Activated CD4-positive, alpha-beta T cell treated with anti-CD3 and anti-CD28 coated beads, Interleukin-10, Interleukin-2, amounts not matched to agents 100 ng/mL and 50 ng/mL, durations not matched to agents 16 hours and 8 hours (primary cell): Measurements from ENCODE around the gene TBC1D2.
A peak's percentile ranks its signal among the peaks of the same experiment; 100 is the strongest.
"Not testable (repeated sequence)": the region's sequence is repeated elsewhere in the genome, so short reads cannot be mapped to it uniquely, and the experiment has no call there.

Experiments used
- DNase-seq: peaks from one replicate; pipeline ENCODE4 v3.0.0-alpha.2; 2020

TBC1D2 gene

DNA sequence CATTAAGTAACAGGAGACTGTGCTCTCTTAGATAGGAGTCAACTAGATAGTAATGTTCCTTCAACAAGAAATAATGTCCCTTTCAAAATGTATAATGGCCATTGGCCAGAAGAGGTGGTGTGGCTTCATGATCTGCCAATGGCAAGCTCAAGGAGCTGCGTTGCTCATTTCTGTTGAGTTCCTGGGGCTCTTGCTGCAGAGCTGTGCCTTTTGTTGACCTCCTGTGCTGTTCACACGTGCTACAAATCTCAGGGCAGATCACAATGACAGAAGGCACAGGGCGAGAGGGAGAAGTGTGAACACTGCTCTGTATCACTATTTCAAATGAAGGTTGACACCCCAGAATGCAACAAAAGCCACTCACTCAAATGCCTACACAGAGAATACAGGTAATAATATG, 16.0 kb upstream of the TBC1D2 start:
- DNase-seq: no peak

DNA sequence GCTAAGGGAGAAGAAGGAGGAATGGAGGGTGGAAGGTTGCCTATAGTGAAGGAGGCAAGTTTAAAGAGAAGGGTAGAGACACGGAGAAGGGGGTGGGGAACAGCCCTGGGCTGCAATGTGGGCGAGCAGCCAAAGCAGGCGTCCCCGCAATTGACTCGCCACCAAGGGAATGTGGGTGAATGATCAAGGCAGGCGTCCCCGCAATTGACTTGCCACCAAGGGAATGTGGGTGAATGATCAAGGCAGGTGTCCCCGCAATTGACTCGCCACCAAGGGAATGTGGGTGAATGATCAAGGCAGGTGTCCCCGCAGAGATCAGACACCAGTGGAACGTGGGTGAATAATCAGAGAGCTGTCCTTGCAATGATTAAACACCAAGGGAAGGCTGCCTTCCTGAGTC, 14.8 kb upstream of the TBC1D2 start:
- DNase-seq: not testable (repeated sequence)

DNA sequence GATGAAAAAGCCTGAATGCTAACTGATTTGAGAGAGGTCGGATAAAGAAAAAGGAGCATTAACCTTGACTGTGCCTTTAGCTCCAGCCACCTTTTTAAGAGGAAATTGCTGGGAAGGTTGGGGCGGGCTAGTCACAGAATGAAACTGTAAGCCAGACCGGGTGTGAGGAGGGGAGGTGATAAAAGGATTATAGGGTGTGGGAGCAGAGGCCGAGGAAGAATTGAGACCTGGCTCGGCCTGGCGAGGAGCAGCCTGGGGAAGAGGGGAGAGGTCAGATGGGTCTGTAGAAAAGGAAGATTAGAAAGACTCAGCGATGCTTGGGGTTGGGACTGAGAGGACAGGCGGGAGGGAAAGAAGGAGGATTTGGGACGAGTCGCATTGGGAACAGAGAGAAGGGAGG, 14.2 kb upstream of the TBC1D2 start:
- DNase-seq: not testable (repeated sequence)

DNA sequence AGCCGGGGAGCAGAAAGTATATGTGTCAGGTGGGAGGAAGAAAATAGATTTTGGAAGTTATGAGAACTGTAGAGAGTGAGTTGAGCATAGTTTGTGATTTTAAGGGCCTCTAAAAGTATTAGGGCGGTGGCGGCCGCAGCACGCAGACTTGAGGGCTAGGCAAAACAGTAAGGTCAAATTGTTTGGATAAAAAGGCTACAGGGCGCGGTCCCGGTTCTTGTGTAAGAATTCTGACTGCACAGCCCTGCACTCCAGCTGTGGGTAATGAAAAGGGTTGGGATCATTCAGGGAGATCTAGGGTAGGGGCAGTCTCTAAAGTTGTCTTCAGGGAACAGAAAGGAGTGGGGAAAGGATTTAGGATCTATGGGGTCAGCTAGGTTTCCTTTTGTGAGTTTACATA, 12.1 kb upstream of the TBC1D2 start:
- not testable (repeated sequence) for DNase-seq

DNA sequence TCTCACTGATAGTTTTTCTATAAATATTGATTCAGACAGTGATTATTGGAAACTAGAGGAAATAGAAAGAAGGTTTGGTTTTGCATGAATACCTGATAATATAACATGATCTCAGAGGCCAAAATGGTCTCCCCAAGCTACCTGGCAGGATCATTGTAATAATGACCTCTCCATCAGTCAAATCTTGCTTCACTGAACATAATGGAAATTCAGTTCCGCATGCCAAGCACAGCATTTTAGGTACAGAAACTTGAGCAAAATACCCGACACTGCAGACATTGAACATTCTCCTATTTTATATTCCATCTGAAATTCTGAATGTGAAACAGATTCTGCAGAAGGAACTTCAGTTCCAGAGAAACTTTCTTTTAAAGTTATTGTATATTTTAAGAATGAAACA, 9.1 kb upstream of the TBC1D2 start:
- no peak for DNase-seq

DNA sequence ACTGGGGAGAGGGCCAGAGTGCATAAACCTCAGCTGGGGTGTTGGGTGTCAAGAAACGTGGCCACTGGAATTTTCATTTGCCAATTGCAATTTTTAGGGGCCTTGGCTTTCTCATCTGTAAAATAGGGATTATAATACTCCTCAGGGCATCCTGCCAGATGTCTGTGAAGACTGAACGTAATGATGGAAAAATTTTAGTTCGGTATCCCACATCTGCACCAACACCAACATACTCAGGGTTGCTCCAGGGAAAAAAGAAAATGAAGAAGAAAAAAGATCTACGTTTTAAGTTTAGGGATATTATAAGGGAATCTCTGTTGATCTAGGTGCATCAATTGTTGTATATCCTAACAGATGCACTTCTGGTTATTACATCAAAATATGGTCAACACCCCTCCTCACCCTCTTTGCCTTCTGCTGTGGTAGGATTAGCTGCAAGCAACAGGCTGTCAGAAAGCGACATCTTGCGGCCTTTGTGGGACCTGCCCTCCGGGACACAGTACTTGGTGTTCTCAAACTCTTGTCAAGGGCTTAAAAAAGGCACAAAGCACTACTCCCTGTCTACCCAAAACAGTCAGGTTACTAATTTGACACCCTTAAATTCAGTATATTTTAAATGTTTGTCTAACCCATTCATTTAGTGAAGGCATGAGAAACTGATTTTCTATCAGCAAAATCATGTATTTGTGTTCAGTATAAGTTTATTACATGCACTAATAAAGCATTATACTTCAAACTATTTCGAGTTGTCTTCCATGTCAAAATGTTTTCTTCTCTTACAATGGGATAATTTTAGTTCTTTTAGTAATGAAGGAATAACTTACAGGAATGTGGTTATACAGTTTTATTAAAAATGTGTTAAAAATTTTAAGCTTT, 8.3 kb upstream of the TBC1D2 start:
- DNase-seq: peak; percentile 85

DNA sequence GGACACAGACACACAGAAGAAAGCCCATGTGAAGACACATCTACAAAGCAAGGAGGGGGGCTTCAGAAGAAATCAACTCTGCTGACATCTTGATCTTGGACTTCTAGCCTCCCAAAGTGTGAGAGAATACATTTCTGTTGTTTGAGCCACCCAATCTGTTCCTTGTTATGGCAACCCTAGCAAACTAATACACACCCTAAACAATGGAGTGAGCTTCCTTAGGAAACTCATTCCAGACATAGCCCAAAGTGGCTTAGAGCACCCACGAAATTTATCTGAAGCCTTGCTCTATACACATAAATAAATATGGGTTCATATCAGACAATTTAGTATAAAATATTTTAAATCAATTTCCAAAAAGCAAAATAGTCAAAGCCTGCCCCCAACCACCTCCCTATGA, 7.6 kb upstream of the TBC1D2 start:
- no peak for DNase-seq

DNA sequence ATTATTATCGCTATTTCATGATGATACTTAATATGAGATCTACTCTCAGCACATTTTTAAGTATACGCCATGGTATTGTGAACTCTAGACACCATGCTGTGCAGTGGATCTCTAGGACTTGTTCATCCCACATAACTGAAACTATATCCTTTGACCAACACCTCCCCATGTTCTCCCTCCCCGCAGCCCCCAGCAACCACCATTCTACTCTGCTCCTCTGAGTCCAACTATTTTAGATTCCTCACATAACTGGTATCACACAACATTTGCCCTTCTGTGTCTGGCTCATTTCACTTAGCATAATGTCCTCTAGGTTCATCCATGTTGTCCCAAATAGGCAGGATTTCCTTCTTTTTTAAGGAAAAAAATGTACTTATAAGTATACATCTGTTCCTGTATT, 6.6 kb upstream of the TBC1D2 start:
- DNase-seq: no peak

DNA sequence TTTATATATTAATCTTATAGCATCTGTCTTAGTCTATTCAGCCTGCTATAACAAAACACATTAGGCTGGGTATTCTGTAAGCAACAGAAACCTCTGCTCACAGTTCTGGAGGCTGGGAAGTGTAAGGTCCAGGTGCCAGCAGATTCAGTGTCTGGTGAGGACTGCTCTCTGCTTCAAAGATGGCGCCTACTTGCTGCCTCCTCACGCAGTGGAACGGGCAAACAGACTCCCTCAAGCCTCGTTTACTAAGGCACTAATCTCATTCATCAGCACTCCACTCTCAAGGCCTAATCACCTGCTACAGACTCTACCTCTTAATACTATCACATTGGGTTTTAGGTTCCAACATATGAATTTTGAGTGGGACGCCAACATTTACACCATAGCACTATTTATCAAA, 5.2 kb upstream of the TBC1D2 start:
- no peak for DNase-seq

DNA sequence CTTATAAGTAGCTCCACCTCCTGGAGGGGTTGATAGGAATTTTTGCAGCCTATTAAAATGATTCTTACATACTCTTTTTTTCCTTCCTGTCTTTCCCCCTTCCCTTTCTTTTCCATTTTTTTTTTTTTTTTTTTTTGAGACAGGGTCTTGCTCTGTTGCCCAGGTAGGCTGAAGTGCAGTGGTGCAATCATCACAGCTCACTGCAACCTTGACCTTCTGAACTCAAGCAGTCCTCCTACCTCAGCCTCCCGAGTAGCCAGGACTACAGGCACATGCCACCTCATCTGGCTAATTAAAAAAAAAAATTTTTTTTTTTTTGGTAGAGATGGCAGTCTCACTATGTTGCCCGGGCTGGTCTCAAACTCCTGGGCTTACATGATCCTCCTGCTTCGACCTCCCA, 4.3 kb upstream of the TBC1D2 start:
- DNase-seq: no peak

DNA sequence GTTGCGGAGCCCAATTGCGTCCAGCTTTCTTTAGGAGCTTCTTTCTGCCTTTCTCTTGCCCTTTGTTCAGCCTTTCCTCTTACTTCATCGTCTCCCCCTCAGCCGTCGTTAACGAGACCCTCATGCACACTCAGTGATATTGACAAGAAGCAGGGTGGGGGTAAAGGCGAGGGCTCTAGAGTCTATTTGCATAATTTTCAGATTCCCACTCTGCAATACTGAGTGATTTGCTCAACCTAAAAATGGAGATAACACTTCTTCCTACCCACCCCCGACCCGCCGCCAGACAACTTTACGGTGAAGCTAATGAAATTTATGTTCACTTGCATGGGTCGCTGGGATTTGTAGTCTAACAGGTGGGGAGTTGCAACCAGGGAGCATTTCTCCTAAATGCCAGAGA, 1.3 kb upstream of the TBC1D2 start:
- peak; percentile 40 for DNase-seq

DNA sequence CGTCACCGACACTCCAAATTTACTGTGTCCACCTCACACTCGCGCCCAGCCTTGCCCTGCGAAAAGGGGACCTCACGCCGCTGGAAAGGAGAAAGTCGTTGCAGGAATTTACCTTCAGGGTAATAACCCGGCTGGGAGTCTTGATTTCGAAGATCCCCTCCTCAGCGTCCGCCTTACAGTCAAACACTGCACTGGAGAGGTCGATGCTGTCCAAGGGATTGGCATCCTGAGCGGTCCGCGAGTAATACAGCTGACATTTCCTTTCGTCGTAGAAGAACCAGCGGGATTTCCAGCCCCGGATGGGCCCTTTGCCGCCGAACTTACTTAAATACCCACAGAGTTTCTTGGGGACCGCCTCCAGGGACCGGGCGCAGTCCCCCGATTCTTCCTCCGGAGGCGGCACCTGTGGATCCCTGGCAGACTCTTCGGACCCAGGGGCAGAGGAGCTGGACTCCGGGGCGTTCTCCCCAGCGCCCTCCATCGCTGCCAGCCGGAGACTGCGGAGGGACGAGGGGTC, 330 bp downstream of the TBC1D2 start:
- DNase-seq: peak; percentile 15

DNA sequence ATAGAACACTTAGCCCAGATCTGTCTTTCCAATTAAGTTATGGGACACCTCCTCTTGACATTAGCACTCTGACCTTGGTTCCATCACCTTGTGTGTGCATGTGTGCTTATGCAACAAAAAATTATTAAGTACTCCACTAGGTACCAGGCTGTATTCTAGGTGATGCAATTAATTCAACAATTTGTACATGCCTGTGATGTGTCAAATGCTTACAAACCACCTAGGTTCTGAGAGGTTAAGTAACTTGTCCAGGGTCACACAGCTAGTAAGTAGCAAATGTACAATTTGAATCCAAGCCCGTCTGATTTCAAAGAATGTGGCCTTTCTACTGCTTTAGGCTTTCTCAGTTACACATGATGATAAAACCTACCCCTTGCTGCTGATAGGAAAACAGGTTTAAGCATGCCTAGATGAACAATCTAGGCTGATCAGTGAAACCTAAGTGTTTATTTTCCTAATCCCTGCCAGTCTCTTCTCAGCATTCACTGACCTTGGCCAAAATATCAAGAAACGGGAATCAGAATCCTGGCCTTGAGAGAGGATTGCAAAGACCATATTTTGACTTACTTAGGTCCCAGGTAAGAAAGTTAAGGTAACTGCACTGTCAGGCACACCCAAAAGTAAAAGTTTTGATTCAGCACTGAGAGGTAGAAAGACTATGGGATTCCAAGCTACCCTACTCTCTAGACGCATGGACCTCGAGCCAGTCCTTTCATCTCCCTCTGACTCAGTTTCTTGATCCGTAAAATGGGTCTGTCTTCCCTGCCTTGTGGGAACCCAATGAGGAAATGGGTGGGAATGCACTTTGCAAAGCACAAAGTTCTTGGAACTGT, 1.0 kb downstream of the TBC1D2 start:
- no peak for DNase-seq

DNA sequence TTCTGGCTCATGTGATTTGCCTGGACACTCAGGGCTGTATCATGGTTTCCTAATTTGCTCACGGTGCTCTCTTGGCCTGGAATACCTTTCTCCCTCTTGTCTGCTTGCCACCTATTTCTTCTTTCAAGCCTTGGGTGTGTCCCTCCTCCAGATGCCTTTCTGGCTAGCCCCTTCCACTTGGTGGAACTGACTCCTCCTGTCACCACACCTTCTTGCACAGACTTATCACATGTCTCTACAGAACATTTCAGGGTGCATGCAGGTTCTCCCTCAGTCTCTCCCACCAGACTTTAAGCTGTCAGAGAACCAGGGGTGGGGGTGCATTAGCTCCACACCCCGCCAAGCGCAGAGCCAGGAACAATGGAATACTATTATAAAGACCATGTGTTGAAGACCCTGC, 1.9 kb downstream of the TBC1D2 start:
- no peak for DNase-seq

DNA sequence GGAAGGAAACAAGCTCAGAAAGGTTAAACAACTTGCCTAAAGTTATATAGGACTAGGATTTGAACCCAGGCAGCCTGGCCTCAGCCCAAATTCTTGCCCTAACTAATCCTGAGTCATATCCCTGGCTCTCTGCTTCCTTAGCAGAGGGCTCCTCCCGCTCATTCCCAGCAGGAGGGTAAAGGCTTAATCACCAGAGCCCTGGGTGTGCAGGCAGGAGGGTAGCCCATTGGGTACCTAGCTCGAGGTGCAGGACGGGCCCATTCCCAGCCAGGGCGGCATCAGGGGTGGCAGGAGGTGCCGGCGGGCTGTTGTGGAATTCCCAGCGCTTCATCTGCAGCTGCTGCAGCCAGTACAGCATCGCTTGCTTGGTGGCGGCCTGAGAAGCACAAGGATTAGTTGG, 3.9 kb downstream of the TBC1D2 start:
- DNase-seq: no peak

DNA sequence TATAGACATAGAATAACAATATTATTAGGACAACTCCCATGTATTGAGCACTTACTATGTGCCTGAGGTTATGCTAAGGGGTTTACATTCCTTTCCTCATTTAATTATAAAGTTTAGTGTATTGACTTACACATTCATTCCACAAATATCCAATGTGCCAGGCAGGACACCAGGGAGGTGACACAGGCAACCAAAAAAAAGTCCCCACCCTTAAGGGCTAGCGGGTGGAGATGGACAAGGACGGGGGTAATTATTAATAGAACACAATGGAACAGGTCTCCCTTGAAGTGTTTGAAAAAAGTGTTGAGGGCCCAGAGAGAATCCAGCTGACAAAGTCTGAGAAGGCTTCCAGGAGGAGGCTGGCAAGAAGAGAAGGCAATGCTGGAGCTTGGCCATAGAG, 5.7 kb downstream of the TBC1D2 start:
- no peak for DNase-seq

DNA sequence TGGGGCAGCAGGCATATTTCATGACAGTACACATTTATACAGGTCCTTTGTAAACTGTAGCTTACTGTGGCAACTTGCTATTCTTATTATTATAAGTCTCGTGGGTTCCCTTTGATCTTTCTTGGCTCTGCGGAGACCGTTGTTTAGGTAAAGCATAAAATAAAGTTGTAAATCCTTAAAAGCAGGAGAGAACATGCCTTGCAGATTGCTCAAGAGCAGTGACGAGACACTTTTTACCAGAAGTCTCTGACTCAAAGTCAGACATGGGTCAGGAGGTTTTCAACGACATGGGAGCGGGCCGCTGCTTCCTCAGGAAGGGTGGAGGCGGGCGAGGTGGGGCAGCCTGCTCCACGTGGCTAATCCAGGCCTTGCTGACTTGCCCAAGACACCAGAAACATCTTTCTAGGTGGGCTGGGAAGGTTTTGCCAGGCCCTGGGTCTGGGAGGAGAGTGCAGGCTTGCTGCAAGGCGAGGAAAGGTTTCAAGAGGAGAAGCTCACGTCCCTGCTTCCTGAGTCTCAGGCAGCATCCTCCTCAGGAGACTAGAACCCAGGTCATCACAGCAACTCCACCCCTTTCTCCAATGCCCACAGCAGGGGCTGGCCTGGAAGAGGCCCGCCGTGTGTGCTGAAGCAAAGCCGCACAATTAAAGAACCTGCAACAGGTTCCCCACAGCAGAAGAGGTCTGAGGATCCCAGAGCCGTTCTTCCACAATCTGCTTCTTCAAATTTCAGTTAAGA, 6.5 kb downstream of the TBC1D2 start:
- peak; percentile 61 for DNase-seq

DNA sequence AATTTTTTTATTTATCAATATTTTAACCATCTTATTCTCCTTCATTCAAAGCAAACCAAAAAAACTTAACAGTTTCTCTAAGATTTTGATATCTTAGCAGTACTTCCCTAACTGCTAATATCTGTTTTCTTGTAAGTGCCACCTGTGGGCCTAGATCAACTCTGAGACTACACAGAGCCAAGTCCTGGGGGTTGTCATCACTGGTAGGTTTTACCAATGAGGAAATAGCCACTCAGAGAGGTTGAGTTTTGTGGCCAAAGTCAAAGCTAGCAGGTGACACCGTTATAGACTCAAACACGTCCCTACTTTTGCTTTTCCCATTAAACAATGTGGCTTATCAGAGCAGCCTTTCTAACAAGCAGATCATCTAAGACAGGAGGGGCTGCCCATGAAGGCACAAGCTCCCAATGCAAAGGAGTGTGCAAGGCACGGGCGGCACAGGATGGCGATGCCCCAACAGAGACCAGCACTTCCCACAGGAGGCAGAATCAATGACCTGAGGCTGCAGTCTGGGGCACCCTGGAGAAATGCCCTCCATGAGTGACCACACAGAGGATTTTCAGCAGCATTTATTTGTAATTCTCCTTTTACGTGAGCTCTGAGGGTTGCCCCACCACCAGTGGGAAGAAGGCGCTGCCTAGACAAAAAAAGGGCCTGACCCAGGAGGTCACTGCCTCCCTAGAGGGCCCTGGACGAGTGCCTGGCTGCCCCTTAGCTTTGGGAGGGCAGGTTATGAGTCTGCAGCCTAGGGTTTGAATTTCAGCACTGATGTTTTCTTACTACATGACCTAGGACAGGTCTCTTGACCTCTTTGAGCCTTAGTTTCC, 7.4 kb downstream of the TBC1D2 start:
- DNase-seq: no peak

DNA sequence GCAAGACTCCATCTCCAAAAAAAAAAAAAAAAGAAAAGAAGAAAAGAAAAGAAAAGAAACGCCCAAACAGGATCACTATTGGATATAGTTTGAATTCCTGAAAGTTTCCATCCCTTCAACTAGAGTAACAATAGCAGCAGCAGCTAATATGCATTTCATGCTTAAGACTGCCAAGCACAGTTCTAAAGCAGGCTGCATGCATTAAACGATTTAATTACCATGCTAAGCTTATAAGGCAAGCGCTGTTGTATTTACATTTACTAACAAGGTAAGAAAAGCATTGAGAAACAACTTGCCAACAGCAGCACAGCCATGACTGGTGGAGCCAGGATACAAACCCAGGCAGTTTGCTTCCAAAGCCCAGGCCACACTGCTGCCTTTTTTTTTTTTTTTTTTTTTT, 13.0 kb downstream of the TBC1D2 start:
- DNase-seq: no peak

DNA sequence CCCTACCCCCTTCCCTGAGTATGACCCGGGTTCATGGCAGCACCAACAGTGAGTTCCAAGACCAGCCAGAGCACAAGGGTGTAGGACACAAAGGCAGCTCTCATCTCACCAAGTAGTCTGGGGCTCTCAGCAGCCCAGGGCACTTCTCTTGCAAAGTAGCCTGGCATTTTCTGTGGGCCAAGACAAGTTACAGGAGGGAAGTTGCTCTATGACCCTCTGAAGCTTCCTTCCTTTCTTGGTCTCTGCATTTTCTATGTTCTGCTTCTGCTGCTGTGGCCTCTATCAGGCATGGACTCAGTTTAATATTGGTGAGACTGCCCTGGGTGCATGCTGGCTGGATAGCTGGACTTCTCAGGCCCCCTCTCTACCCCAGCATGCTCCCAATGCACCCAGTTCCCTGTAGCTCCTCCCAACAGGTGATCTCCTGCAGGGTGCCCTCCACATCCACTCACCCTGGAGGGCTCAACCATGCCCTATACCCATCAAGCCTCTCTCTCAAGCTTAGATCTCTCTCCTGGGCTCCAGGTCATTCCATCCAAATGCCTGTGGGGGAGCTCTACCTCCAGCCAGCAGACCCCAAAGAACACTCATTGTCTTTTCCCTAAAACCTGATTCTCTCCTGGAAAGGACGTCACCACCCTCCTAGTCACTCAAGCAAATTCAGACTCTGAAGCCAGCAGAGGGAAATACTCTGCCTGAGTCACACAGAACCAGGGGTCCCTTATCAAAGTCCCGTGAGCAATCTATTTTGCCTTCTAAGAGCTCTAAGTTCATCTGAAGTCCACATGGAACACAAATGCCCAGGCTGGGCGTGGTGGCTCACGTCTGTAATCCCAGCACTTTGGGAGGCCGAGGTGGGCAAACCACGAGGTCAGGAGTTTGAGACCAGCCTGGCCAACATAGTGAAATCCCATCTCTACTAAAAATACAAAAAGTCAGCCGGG, 13.8 kb downstream of the TBC1D2 start:
- no peak for DNase-seq

DNA sequence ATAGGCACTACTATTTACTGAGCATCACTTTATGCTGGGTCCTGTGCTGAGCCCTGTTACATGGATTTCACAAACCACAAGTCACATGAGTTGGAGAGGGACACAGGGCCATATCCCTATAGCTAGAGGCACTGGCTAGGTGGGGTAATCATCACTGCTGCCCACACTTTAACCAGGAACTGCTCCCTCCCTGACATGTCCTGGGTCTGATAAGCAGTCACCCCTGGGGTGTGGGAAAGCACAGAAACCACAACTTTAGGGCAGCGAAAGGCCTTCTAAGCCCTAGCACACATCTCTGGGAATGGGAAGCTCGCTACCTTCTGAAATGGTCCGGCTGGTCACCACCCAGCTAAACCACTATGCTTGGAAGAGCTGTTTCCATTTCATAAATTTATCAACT, 15.0 kb downstream of the TBC1D2 start:
- no peak for DNase-seq
